Breast epithelium (tissue), 3 donors: ENCODE data around the gene WDR62.

Source experiments
- CTCF ChIP-seq, 3 donors: fragments of 450-650 bp; IDR thresholded peaks; one replicate each; pipeline ENCODE4 v1.5.1; 2016 to 2017; ENCODE audit warnings: antibody characterized with exemption in 3 of 3, mild to moderate bottlenecking in 3 of 3, moderate library complexity in 3 of 3
- POLR2AphosphoS5 ChIP-seq, 3 donors: sonication (generic); formaldehyde crosslinking; IDR thresholded peaks; one replicate each; pipeline ENCODE4 v1.6.1; 2017; ENCODE audit warnings: antibody characterized with exemption in 3 of 3

- TF ChIP-seq POLR2AphosphoS5 (IDR thresholded peaks at IDR 0.05) (no peak), CTCF (IDR thresholded peaks at IDR 0.05) (no peak)
These were observed 95.9 kb downstream of the WDR62 start for GRCh38 chr19:36150586-36150985.
